ENCODE data around the gene PI4K2B. TPM values are rescaled to one million over a fixed set of nuclear protein-coding genes. Genes with fewer than 3 reads are reported as not detected.
A peak's percentile ranks its signal among the peaks of the same experiment; 100 is the strongest.
"Not testable (repeated sequence)": the region's sequence is repeated elsewhere in the genome, so short reads cannot be mapped to it uniquely, and the experiment has no call there.

PI4K2B gene
- total RNA-seq, 2 donors from 2014 or later: 29.5 to 32.5 TPM

- peak overlapping the region; percentile 99 for H3K27ac Mint-ChIP-seq
- ATAC-seq (replicated peaks in 1 of 2) (no peak), DNase-seq (no peak)
- no peaks in the 10 kb centered on the region for H3K9me3 Mint-ChIP-seq
- H3K4me3 Mint-ChIP-seq: peak overlapping the region; percentile 99 to 100
- no peaks in the 10 kb centered on the region for H3K27me3 Mint-ChIP-seq (ENCODE audit: low read depth)
- peaks cover 46% of the 10 kb centered on the region for H3K4me1 Mint-ChIP-seq (ENCODE audit: low read depth)
- peaks cover 0 to 16% of the 10 kb centered on the region in 2 donors for H3K36me3 Mint-ChIP-seq (ENCODE audit: insufficient read depth in 2 of 2)
These were observed 79.5 kb downstream of the PI4K2B start for GRCh38 chr4:25313201-25313895.

DNA sequence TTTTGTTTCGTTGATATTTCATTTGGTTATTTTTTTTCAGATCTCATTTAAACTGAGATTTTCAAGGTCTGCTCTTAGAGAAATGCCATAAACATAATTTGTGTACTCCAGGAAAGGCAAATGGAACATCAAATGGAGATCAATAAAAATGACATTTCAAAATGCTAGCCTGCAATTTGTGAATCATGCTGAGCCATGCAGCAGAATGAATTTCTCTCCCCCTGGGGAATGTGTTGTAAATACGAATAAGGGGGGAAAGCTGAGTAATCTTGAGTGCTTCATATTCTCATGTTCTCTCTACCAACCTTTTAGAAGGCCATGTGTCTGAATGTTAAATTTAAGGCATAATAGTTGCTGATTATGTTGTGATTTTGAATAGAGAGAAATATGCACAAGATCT lies 86.5 kb downstream of the PI4K2B start:
- no peaks in the 10 kb centered on the region for H3K27me3 Mint-ChIP-seq (ENCODE audit: low read depth)
- no peaks in the 10 kb centered on the region for H3K9me3 Mint-ChIP-seq
- peak overlapping the region; percentile 63 to 74 for H3K4me3 Mint-ChIP-seq
- H3K27ac Mint-ChIP-seq: peak overlapping the region; percentile 78
- DNase-seq (no peak), ATAC-seq (replicated peaks in 1 of 2) (peak; percentile 49 to 59)
- peaks cover 55% of the 10 kb centered on the region for H3K4me1 Mint-ChIP-seq (ENCODE audit: low read depth)
- peaks cover 0 to 16% of the 10 kb centered on the region in 2 donors for H3K36me3 Mint-ChIP-seq (ENCODE audit: insufficient read depth in 2 of 2)

DNA sequence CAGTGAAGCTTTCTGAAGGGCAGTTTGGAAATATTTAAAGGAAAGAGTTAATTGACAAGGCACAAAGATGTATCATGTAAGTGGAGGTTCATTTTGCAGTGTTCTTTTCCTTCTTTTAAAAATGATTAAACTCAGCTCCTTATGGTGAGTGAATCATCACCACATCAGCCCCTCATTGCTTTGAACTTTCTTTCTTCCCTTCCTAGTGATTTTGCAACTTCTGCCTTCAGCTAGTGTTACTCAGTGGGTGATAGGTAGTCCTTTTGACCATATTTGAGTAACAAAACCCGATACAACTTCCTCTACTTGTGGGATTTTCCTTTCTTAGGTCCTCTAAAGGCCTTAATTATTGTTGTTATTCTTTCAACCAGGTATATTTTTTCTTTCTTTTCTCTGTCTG lies 86.9 kb downstream of the PI4K2B start:
- H3K4me3 Mint-ChIP-seq: peak overlapping the region; percentile 63 to 74
- H3K9me3 Mint-ChIP-seq: no peaks in the 10 kb centered on the region
- peaks cover 0 to 16% of the 10 kb centered on the region in 2 donors for H3K36me3 Mint-ChIP-seq (ENCODE audit: insufficient read depth in 2 of 2)
- peak; percentile 98 for ATAC-seq (replicated peaks in 1 of 2)
- peaks cover 55% of the 10 kb centered on the region for H3K4me1 Mint-ChIP-seq (ENCODE audit: low read depth)
- peak; percentile 31 to 39 for DNase-seq
- H3K27ac Mint-ChIP-seq: peak overlapping the region; percentile 78
- no peaks in the 10 kb centered on the region for H3K27me3 Mint-ChIP-seq (ENCODE audit: low read depth)

GRCh38 chr4:25321703-25322102 lies 87.9 kb downstream of the PI4K2B start:
- Mint-ChIP-seq H3K4me1 (ENCODE audit: low read depth) (peaks cover 49% of the 10 kb centered on the region), H3K27me3 (ENCODE audit: low read depth) (no peaks in the 10 kb centered on the region), H3K9me3 (no peaks in the 10 kb centered on the region), H3K4me3 (peak overlapping the region; percentile 63 to 74), H3K36me3 (ENCODE audit: insufficient read depth in 2 of 2) (peaks cover 0 to 11% of the 10 kb centered on the region in 2 donors), H3K27ac (peak overlapping the region; percentile 38)
- peak in 1 of 2 donors; percentile 11 for DNase-seq
- peak; percentile 45 to 49 for ATAC-seq (replicated peaks in 1 of 2)

- H3K27ac Mint-ChIP-seq; H3K36me3 Mint-ChIP-seq (ENCODE audit: insufficient read depth in 2 of 2); H3K9me3 Mint-ChIP-seq; H3K4me3 Mint-ChIP-seq; H3K27me3 Mint-ChIP-seq (ENCODE audit: low read depth); ATAC-seq (replicated peaks in 1 of 2); DNase-seq: not testable (repeated sequence)
- peaks cover 18% of the 10 kb centered on the region for H3K4me1 Mint-ChIP-seq (ENCODE audit: low read depth)
These were observed 94.6 kb downstream of the PI4K2B start for GRCh38 chr4:25328463-25328862.

Other genes starting within 250 kb of the PI4K2B start
- not detected for gene LGI2, start 203.1 kb upstream of the PI4K2B start, total RNA-seq
- 10 to 100 TPM; 21.6 to 27.9 TPM for gene SEPSECS, start 73.6 kb upstream of the PI4K2B start, total RNA-seq
- gene ZCCHC4, start 78.7 kb downstream of the PI4K2B start, total RNA-seq: 10 to 100 TPM; 14.1 to 16.8 TPM
- gene ANAPC4, start 143.2 kb downstream of the PI4K2B start, total RNA-seq: 10 to 100 TPM; 37.9 to 43.2 TPM